ENCODE data around the gene PDIK1L.

Gene PDIK1L

GRCh38 chr1:26130695-26131094, 19.1 kb downstream of the PDIK1L start:
- TF ChIP-seq CTCF (IDR thresholded peaks at IDR 0.05; ENCODE audit: insufficient read depth, low read length, poor library complexity, severe bottlenecking), result no peak
- no peaks in the 10 kb centered on the region for H3K36me3 ChIP-seq (ENCODE audit: control insufficient read depth, insufficient read depth, low read length)
- DNase-seq (ENCODE audit: extremely low read depth, insufficient read length), result no peak
- H3K4me3 ChIP-seq (replicated peaks; ENCODE audit: low read depth, low read length), result no peak overlapping the region
- no peaks in the 10 kb centered on the region; the same call in 1 of the 2 replicates for H3K27me3 ChIP-seq (replicated peaks; ENCODE audit: control insufficient read depth, insufficient read depth, low read length)

- DNase-seq (ENCODE audit: extremely low read depth, insufficient read length), result no peak
- Histone ChIP-seq H3K27me3 (replicated peaks; ENCODE audit: control insufficient read depth, insufficient read depth, low read length) (no peaks in the 10 kb centered on the region; the same call in 1 of the 2 replicates), H3K36me3 (ENCODE audit: control insufficient read depth, insufficient read depth, low read length) (no peaks in the 10 kb centered on the region), H3K4me3 (replicated peaks; ENCODE audit: low read depth, low read length) (no peak overlapping the region)
- TF ChIP-seq CTCF (IDR thresholded peaks at IDR 0.05; ENCODE audit: insufficient read depth, low read length, poor library complexity, severe bottlenecking), result no peak
Measured at GRCh38 chr1:26132128-26132833, 20.7 kb downstream of the PDIK1L start.

- Histone ChIP-seq H3K4me3 (replicated peaks; ENCODE audit: low read depth, low read length) (no peak overlapping the region), H3K36me3 (ENCODE audit: control insufficient read depth, insufficient read depth, low read length) (no peaks in the 10 kb centered on the region), H3K27me3 (replicated peaks; ENCODE audit: control insufficient read depth, insufficient read depth, low read length) (no peaks in the 10 kb centered on the region; the same call in 1 of the 2 replicates)
- TF ChIP-seq CTCF (IDR thresholded peaks at IDR 0.05; ENCODE audit: insufficient read depth, low read length, poor library complexity, severe bottlenecking), result no peak
- DNase-seq (ENCODE audit: extremely low read depth, insufficient read length), result no peak
Measured at GRCh38 chr1:26132834-26133167, 21.2 kb downstream of the PDIK1L start.

- TF ChIP-seq CTCF (IDR thresholded peaks at IDR 0.05; ENCODE audit: insufficient read depth, low read length, poor library complexity, severe bottlenecking), result no peak
- no peak for DNase-seq (ENCODE audit: extremely low read depth, insufficient read length)
- Histone ChIP-seq H3K4me3 (replicated peaks; ENCODE audit: low read depth, low read length) (no peak overlapping the region), H3K36me3 (ENCODE audit: control insufficient read depth, insufficient read depth, low read length) (no peaks in the 10 kb centered on the region), H3K27me3 (replicated peaks; ENCODE audit: control insufficient read depth, insufficient read depth, low read length) (no peaks in the 10 kb centered on the region; the same call in 1 of the 2 replicates)
Measured at GRCh38 chr1:26134466-26134865, 22.8 kb downstream of the PDIK1L start.

GRCh38 chr1:26138974-26139558, 27.4 kb downstream of the PDIK1L start:
- no peak for TF ChIP-seq CTCF (IDR thresholded peaks at IDR 0.05; ENCODE audit: insufficient read depth, low read length, poor library complexity, severe bottlenecking)
- H3K27me3 ChIP-seq (replicated peaks; ENCODE audit: control insufficient read depth, insufficient read depth, low read length), result no peaks in the 10 kb centered on the region
- no peak for DNase-seq (ENCODE audit: extremely low read depth, insufficient read length)
- H3K36me3 ChIP-seq (ENCODE audit: control insufficient read depth, insufficient read depth, low read length), result no peaks in the 10 kb centered on the region
- no peak overlapping the region for H3K4me3 ChIP-seq (replicated peaks; ENCODE audit: low read depth, low read length)

Data from GM06990 (cell line).